HG03342 (cell line): ENCODE results near the gene NEU1.
"Not testable (repeated sequence)": the region's sequence is repeated elsewhere in the genome, so short reads cannot be mapped to it uniquely, and the experiment has no call there.

ENCODE experiments used
- ATAC-seq: cut with Tn5 transposase; IDR thresholded peaks from one replicate; pipeline ENCODE4 v1.9.1; 2021; ENCODE audit warnings: mild to moderate bottlenecking, moderate library complexity; ENCODE audit not compliant: unreplicated experiment

Gene NEU1

GRCh38 chr6:31875877-31876276 is 13.3 kb upstream of the NEU1 start:
- ATAC-seq = no peak

DNA sequence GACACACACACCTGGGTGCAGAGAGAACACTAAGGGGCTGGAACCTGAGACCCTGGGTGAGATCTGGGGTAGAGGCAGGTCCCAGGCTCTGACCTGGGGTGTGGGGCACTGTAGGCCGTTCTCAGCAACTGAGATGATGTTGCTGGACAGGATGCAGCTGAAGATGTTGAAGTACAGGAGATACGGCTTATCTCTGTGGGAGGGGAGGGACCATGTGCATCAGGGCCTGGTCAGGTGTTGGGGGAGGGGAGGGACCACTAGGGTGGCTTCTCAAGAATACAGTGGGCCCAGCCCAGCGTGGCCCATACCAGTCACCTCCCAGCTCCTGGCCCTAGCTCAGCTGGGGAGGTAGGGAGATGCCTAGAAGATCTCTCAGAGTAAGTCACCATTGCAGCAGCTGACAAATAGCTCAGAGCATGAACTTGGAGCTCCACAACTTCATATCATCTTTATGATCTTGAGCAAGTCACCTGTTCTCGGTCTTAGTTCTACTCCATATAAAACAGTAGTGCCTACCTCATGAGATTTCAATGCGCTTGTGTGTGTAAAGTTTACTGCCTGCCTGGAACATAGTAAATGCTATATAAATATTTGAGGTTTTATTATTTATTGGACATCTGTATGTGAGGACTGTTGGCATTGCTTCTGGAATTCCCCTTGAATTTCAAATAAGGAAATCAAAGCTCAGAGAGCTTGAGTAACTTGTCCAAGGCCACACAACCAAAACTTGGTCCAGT is 12.4 kb upstream of the NEU1 start:
- ATAC-seq = no peak

DNA sequence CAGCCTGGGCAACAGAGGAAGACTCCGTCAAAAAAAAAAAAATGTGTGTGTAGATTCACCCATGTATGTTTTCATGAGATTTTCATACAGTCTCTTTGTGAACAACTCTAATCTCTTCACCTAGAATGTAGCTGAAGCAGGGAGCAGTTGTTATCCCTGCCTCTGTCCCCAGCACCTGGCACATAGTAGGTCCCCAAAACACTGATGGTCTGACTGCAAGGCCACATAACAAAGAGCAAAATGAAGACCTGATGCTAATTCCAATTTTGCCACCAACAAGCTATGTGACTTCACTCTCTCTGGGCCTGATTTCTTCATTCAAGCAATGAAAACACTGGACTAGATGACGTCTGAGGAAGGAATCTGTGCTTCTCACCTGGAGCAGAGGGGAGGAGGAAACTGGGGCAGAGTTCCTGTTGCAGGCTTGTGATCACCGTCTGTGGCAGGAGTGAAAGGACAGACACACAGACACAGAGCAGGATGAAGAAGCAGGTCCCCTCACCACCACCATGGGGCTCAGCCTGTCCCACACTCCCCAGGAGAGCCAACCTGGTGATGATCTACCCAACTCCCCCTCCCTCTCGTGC is 11.6 kb upstream of the NEU1 start:
- ATAC-seq = no peak

DNA sequence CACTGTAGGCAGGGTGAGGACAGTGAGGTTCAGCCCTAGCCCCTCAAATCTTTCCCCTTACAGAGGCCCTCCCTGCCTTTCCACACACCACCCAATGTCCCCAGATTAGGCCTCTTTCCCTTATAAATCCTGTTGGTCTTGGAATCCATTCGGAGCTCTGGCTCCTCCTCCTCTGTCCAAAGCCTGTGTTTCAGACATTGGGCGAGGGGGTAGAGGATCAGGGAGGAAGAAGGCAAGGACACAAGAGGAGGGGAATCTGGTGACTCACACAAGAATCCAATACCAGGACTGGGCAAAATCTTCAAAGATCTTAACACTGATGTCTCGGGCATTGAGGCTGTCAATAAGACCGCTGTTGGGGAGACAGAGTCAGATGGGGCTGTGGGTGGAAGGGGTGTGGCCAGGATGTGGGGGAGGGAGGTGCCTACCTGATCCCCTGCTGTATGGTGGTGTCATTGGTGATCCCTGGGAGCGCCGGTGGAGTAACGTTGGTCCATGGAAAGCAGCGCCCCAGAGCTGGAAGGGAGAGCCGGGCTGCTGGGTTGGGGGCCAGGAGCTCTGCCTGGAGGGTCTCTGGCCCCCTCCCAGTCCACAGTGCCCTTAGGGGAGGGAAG is 8.5 kb upstream of the NEU1 start:
- no peak for ATAC-seq

DNA sequence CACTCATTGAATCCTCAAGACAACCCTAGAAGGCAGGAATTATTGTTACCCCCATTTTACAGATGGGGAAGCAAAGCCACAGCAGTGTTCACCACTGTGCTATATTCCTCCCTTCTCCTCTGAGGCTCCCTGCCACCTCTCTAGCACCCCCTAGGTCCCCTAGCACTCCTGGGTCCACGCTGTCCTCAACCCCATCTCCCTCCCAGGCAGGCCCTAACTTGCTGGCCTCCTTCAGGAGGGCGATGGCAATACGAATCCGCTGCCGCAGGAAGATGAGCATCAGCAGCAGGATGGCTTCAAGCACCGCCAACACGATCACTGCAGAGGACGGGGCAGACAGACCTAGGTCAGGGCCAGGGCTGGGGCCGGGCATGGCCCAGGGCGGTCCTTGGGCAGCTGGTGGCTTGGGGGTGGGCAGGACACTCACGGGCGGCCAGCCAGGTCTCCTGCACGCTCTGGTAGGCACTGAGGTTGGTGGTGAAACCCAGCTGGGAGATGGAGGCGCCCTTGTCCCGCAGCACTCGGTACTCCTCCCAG is 7.8 kb upstream of the NEU1 start:
- ATAC-seq = no peak

DNA sequence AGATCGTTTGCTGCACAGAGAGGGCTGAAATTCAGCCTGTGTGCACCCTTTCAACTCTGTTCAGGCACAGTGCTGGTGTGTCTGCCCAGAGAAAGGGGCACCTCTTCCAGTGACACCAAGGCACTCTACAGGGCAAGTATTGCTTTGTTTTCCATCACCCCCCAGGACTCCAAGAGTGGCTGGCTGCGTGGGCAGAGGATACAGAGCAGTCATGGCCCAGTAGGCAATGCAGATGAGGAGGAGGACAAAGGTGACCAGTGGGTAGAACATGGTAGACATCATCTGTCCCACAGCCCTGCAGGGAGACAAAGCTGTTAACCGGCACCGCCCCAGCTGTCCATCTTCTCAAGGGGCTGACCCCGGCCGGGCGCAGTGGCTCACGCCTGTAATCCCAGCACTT is 6.7 kb upstream of the NEU1 start:
- no peak for ATAC-seq

- not testable (repeated sequence) for ATAC-seq
Measured at GRCh38 chr6:31868658-31868971, 6.0 kb upstream of the NEU1 start.

- no peak for ATAC-seq
Measured at GRCh38 chr6:31865205-31866118, 2.8 kb upstream of the NEU1 start.

- ATAC-seq = no peak
Measured at GRCh38 chr6:31864818-31865204, 2.2 kb upstream of the NEU1 start.

- ATAC-seq = not testable (repeated sequence)
Measured at GRCh38 chr6:31864123-31864562, 1.5 kb upstream of the NEU1 start.

GRCh38 chr6:31861919-31862343 is 690 bp downstream of the NEU1 start:
- no peak for ATAC-seq

- ATAC-seq = no peak
Measured at GRCh38 chr6:31861150-31861549, 1.5 kb downstream of the NEU1 start.

DNA sequence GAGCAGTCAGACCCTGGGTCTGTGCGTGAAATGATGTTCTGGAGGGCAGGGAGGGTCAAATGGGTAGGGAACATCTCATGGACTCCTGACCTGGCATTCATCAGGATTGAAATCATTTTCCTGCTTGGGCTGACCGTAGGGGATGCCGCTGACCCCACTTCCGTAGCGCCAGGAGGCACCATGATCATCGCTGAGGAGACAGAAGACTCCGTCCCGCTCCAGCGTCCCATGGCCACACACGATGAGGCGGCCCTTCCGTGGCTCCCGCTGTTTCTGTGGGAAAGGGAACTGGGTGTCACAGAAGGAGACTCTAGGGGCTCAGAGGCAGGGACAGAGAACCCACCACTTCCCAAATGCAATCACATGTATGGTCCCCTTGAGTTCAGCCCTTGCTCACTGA is 2.3 kb downstream of the NEU1 start:
- no peak for ATAC-seq

DNA sequence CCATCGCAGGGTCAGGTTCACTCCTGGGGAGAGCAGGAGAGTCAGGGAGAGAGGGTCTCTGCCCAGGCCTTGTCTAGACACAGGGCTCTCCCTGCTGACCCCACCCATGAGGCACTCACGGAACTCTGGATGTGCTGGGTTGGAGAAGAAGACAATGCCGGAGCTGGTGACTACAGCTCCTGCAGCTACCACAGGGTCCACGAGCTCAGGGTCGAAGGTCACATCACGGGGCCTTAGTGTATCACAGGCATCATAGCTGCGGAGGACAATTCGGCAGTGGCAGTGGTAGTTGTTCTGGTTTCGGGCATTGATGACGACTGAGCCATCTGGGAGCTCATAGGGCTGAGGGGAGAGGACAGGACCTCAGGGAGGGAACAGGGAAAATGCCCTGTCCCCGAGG is 2.7 kb downstream of the NEU1 start:
- no peak for ATAC-seq

- no peak for ATAC-seq
Measured at GRCh38 chr6:31858707-31859106, 3.9 kb downstream of the NEU1 start.

DNA sequence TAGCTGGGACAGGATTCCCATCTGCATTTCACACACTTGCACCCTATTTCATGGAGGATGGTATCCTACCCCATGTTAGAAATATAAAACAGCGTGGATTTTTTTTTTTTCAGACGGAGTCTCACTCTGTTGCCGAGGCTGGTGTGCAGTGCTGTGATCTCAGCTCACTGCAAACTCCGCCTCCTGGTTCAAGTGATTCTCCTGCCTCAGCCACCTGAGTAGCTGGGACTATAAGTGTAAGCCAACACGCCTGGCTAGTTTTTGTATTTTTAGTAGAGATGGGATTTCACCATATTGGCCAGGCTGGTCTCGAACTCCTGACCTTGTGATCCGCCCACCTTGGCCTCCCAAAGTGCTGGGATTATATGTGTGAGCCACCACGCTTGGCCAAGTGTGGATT is 4.8 kb downstream of the NEU1 start:
- not testable (repeated sequence) for ATAC-seq

DNA sequence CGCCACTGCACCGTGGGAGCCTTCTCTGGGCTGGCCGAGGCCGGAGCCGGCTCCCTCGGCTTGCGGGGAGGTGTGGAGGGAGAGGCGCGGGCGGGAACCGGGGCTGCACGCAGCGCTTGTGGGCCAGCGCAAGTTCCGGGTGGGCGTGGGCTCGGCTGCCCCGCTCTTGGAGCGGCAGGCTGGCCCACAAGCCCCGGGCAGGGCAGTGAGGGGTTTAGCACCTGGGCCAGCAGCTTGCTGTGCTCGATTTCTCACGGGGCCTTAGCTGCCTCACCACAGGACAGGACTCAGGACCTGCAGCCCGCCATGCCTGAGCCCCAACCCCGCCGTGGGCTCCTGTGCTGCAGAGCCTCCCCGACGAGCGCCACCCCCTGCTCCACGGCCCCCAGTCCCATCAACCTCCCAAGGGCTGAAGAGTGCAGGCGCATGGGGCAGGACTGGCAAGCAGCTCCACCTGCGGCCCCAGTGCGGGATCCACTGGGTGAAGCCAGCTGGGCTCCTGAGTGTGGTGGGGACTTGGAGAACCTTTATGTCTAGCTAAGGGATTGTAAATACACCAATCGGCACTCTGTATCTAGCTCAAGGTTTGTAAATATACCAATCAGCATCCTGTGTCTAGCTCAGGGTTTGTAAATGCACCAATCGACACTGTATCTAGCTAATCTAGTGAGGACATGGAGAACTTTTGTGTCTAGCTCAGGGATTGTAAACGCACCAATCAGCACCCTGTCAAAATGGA is 10.5 kb downstream of the NEU1 start:
- not testable (repeated sequence) for ATAC-seq

DNA sequence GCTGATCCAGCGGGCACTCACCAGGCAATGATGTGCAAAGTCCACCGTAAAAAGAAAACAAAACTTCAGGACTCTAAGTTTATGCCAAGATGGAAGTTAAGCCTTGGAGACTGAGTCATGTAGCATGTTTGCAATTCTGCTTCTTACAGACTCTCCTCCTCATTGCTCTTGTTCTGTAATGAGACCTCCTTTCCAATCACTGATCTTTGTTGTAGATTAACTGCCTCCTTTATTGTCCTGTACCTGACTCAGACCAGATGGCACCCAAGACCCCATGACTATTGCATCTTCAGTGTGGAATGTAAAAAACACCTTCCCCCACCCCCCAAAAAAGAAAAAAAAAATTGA is 11.2 kb downstream of the NEU1 start:
- ATAC-seq = no peak

GRCh38 chr6:31850765-31851484 is 11.7 kb downstream of the NEU1 start:
- ATAC-seq = no peak
